ENCODE data around the gene KRTAP12-1.

KRTAP12-1 gene

GRCh38 chr21:44711327-44712202 lies 29.6 kb upstream of the KRTAP12-1 start, which contains the start of gene TSPEAR:
TSS of gene TSPEAR (minus strand) at chr21:44711572. CDS start at chr21:44711514, 58 bp downstream.
- no peak within 1 kb of the TSS for H3K4me3 ChIP-seq (ENCODE audit: low read depth, low read length)
- no peak for DNase-seq (ENCODE audit: low read depth)
- no peak for TF ChIP-seq CTCF (IDR thresholded peaks at IDR 0.05; ENCODE audit: low read depth, low read length, missing control alignments)

GRCh38 chr21:44710756-44711326 lies 28.9 kb upstream of the KRTAP12-1 start:
- H3K4me3 ChIP-seq (ENCODE audit: low read depth, low read length) = no peak overlapping the region
- no peak for DNase-seq (ENCODE audit: low read depth)
- TF ChIP-seq CTCF (IDR thresholded peaks at IDR 0.05; ENCODE audit: low read depth, low read length, missing control alignments) = no peak

- DNase-seq (ENCODE audit: low read depth) = no peak
- no peak overlapping the region for H3K4me3 ChIP-seq (ENCODE audit: low read depth, low read length)
- no peak for TF ChIP-seq CTCF (IDR thresholded peaks at IDR 0.05; ENCODE audit: low read depth, low read length, missing control alignments)
Observed at GRCh38 chr21:44710294-44710665, 28.3 kb upstream of the KRTAP12-1 start.

- H3K4me3 ChIP-seq (ENCODE audit: low read depth, low read length) = no peak overlapping the region
- no peak for TF ChIP-seq CTCF (IDR thresholded peaks at IDR 0.05; ENCODE audit: low read depth, low read length, missing control alignments)
- no peak for DNase-seq (ENCODE audit: low read depth)
Observed at GRCh38 chr21:44709426-44710293, 27.7 kb upstream of the KRTAP12-1 start.

GRCh38 chr21:44708866-44709425 lies 27.0 kb upstream of the KRTAP12-1 start:
- no peak for TF ChIP-seq CTCF (IDR thresholded peaks at IDR 0.05; ENCODE audit: low read depth, low read length, missing control alignments)
- H3K4me3 ChIP-seq (ENCODE audit: low read depth, low read length) = no peak overlapping the region
- DNase-seq (ENCODE audit: low read depth) = no peak

GRCh38 chr21:44708213-44708865 lies 26.4 kb upstream of the KRTAP12-1 start:
- no peak for TF ChIP-seq CTCF (IDR thresholded peaks at IDR 0.05; ENCODE audit: low read depth, low read length, missing control alignments)
- no peak overlapping the region for H3K4me3 ChIP-seq (ENCODE audit: low read depth, low read length)
- DNase-seq (ENCODE audit: low read depth) = no peak
